SH-SY5Y (cell line): Measurements from ENCODE around the gene SLC37A4.

Experiments
- GATA2 ChIP-seq: IDR thresholded peaks from 2 replicates; pipeline ENCODE4 v1.6.1; 2011; ENCODE audit warnings: mild to moderate bottlenecking, low read depth, low read length
- GATA3 ChIP-seq: IDR thresholded peaks from 2 replicates; pipeline ENCODE4 v1.6.1; 2011; ENCODE audit warnings: low read depth, mild to moderate bottlenecking, low read length, moderate library complexity

Gene SLC37A4

DNA sequence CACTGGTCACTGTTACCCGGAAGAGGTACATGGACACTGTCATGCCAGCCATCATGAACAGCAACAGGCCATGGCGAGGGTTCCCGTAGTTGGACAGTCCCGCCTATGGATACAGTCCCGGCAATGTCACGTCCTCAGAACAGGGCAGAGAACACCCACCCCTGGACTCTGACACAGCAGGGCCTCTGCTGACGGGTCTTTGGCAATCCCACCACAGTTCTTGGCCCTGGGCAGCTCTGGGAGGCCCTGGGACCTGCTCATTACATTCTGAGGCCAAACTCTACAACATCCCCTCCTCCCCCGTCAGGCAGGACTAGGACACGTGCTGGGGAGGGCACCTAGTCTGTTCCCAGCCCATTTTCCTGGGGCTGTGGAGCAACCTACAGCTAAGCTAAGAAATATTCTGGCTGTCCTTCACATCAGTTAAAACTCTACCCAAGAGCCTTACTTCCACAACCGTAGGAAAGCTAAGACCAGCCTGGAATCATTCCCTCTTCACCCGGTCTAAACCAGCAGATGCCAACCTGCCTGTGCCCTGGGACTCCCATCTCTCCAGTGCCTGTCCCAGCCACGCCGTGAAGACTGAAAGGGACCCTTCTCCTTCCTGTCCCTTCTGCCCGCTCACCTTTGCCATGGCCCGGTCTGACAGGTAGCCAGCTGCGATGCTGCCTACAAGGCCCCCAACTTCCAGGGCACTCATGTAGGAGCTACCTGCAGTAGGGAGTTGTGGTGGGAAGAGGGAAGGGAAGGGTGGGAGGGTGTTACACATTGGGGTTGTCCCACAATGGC, 4.5 kb downstream of the SLC37A4 start:
- TF ChIP-seq GATA3 (no peak), GATA2 (no peak)

DNA sequence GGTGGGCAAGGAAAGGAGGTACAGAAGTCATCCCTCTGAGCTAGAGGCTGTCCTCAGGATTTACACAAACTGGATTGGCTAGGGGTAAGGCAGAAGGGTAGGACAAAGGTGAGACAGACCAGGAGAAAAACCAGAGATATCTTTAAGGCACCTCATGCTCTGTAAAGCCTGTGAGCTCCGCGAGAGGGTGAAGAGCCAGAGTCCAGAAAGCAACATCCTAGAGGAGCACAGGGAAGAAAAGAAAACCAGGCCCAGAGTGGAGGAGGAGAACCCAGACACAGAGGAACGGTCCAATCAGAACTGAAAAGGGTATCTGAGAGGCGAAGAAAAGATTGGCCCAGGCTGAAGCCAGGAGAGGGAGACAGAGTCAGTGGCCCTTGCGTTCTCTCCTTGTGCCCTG, 5.1 kb downstream of the SLC37A4 start:
- TF ChIP-seq GATA2, result no peak
- TF ChIP-seq GATA3, result no peak

DNA sequence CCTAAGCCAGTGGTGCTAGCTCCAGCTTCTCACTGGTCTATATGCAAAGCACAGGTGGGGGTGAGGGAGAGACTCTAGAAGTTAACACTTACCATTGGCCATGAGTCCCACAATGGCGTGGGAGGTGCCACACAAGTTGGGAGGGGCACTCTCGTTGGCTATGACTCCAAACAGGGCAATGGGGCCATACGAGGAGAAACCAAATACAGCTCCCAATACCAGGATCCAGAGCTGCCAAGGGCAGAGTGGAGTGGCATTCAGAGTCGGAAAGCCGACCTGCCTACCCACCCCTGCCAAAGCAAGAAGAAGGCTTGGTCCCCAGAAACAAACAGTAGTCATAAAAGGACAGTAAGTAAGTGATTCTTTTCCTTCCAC, 5.6 kb downstream of the SLC37A4 start:
- no peak for TF ChIP-seq GATA3
- TF ChIP-seq GATA2, result no peak

DNA sequence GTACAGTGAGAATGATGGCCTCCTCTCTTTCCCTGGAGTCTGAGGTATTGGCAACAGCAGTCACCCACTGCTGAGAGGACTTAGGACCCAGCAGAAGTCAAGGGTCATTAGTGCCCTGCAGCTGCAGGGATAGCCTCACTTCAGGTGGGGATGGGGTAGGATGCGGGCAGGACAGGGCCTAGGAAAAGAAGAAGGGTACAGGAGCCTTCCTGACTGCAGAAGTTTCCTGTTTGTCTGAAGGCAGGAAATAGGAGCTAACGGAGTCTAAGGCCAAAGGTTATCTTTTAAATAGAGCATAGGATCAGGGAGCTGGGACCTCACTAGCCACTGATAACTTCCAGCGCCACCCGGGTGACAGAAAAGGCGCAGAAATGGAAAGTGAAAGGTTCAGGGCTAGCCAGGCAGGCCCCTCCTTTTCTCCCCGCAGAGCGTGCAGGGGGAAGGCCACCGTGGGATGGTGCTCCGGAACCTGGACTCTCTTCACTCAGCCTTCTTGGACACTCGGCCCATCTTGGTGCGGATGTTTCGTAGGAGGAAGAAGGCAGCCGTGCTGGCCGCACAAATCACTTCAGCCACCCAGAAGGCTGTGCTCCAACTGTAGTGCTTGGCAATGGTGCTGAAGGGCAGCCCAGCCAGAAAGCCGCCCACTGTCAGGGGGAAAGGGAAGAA, 6.1 kb downstream of the SLC37A4 start:
- TF ChIP-seq GATA3 (no peak), GATA2 (no peak)

DNA sequence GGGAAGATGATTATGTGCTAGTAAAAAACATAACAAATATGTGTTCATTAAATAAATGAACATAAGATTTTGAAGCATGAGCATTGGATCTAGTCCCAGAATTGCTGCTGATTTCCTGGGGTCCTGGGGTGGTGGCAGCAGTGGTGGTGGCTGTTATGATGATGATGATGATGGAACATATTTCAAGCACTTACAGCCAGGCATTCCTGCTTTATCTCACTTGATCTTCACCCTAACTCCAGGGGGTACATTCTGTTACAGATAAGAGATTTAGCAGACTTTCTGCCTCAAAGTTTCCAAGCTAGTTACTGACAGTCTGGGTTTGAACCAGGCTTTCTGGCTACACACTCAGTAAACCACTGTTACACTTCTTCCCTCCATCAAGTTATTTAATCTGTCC, 6.9 kb downstream of the SLC37A4 start:
- TF ChIP-seq GATA3, result no peak
- TF ChIP-seq GATA2, result no peak

DNA sequence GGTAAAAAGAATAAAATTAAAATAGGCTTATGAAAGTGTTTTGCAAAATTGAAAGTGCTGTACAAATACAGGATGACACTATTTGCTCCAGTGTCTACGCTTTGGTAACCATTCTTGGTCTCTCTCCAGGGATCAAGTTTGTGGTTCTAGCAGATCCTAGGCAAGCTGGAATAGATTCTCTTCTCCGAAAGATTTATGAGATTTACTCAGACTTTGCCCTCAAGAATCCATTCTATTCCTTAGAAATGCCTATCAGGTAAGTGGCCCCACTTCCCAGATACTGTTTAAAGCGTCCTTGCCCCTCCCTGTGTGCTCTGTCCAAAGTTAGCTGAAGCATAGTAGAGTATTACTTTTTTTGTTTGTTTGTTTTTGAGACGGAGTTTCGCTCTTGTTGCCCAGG, 9.0 kb downstream of the SLC37A4 start:
- TF ChIP-seq GATA2, result no peak
- no peak for TF ChIP-seq GATA3

DNA sequence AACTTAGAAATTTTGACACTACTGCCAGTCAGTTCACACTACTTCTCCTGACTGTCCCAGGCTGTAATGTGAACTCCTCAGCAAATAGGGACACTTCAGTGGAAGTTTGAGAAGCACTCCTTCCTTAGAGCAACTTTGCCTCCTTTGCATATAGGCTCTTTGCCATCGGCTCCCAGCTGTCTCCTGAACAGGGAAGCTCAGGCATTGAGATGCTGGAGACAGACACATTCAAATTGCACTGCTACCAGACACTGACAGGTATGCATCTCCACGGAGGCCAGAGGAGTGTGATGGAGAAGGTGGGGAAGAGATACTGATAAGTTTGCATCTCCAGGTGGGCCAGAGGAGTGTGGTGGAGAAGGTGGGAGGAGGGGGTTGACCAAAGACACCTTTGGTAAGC, 10.7 kb downstream of the SLC37A4 start:
- TF ChIP-seq GATA3, result no peak
- no peak for TF ChIP-seq GATA2

DNA sequence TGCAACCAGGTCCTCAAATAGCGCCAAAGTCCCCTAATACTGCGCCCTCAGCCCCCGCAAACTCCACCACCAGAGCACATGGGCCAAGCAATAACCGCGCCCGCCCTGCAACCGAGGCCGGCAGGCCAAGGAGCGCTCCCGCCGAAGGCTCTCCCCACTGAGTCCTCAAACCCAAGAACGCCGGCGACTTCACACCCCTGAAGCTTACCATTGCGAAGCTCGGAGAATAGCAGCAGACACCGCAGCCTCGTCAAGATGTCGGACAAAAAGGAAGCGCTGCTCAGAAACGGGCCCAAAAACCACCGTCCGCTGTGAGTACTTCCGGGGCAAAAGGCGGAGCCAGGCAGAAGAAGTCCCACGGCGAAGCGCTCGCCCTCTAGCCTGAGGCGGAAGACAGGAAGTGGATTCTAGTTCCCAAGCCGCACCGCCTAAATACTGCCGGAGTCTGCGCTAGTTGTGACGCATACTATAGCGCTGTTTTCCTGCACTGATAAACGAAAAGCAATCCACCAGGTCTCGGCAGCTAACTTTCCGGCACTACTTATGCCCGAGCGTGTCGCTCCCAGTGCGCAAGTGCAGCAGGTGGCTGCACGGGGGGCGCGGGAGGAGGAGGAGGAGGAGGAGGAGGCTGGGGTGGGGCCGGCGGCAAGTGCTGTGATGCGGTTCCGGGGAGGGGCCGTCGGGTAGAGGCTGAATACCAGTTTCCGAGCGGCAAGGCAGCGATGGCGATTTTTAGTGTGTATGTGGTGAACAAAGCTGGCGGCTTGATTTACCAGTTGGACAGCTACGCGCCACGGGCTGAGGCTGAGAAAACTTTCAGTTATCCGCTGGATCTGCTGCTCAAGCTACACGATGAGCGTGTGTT, 12.4 kb downstream of the SLC37A4 start, which contains the start of the genes RPS25 and TRAPPC4:
TSS of gene RPS25 (minus strand) at position 270 of the 865 bp plus-strand sequence. CDS start at position 211, 59 bp downstream.
TSS of gene TRAPPC4 (plus strand) at position 693 of the 865 bp plus-strand sequence. CDS start at position 723, 30 bp downstream.
- TF ChIP-seq GATA3, result no peak
- TF ChIP-seq GATA2, result no peak

DNA sequence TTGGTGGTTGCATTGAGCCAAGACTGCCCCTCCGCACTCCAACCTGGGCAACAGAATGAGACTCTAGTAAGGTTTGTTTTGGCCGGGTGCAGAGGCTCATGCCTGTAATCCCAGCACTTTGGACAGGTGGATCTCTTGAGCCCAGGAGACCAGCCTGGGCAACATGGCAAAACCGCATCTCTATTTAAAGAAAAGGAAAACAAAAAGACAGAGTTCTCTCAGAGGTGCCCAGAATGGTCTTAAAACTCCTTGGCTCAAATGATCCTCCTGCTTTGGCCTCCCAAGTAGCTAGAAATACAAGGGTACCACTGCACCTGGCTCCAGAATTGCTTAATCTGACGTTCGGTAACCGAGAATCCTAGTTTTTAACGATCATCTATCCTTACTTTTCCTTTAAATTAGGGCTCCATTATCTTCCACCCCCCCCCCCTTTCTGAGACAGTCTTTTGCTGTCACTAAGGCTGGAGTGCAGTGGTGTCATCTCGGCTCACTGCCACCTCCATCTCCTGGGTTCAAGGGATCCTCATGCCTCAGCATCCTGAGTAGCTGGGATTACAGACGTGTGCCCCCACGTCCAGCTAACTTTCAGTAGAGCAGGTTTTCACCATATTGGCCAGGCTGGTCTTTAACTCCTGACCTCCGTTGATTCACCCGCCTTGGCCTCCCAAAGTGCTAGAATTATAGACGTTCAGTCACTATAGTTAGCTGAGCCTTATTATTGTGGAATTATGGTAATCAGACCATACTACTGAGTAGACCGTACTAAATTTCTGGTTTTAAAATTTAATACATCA, 14.3 kb downstream of the SLC37A4 start:
- TF ChIP-seq GATA3, result no peak
- TF ChIP-seq GATA2, result no peak

DNA sequence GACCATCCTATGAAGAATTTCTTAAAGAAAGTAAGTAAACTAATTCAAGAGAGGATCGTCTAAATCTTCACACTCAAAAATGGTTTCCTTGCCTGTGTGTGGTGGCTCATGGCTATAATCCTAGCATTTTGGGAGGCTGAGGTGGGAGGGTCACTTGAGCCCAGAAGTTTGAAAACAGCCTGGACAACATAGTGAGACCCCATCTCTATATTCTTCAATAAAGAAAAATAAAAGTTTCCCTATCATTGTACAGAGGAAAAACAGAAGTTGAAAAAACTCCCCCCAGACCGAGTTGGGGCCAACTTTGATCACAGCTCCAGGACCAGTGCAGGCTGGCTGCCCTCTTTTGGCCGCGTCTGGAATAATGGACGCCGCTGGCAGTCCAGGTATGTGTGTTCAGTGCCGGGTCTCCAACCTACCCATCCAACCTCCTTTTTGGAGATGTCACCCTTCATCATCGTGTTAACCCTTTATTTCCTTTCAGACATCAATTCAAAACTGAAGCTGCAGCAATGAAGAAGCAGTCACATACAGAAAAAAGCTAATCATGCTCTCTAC, 15.5 kb downstream of the SLC37A4 start:
- TF ChIP-seq GATA3, result no peak
- TF ChIP-seq GATA2, result no peak

DNA sequence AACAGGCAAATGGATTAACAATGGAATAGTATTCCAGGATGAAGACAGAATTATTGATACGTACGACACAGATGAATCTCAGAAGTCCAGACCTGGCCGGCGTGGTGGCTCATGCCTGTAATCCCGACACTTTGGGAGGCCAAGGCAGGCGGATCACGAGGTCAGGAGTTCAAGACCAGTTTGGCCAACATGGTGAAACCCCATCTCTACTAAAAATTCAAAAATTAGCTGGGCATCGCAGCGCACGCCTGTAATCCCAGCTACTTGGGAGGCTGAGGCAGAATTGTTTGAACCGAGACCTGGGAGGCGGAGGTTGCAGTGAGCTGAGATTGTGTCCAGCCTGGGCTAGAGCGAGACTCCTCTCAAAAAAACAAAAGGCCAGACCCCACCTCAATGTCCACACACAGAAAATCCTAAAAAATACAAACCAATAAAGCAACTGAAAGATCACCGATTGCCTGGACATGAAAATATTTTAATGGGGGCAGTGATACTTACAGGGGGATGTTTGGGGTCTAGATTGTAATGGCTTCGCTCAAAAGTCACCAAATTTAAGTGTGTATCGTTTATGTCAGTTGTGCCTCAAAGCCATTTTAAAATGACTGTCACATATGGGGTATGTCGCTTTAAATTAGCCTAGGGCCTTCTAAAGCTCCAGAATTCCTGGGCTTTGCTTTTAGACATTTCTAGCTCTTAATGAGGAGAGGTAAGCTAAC, 16.3 kb downstream of the SLC37A4 start:
- TF ChIP-seq GATA3, result no peak
- TF ChIP-seq GATA2, result no peak

DNA sequence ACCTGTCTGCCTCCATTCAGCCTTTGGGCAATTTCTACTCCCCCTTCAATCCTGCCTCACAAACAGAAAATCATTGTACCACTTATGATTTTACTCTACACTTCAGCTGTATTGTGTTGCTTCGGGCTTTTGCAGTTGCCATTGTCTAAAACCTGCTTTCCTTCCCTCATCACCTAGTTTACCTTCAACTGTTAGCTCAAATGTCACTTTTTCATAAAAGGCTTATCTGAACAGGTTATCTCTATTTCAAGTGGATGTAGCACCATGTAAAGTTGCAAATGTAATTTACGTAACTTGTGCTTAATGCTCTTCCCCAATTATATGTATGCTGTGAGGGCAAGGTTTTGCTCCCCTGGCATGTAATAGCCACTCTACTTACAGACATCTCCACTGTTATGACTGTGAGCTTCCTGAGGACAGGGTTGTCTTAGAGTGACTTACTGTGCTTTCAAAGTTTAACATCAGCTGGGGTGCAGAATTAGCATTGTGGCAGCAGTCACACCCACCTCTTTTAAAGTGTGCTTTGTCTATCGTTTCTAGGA, 18.0 kb downstream of the SLC37A4 start:
- TF ChIP-seq GATA2 (no peak), GATA3 (no peak)
